Muscle of leg (tissue), 11 donors: ENCODE results near the gene PLD6. TPM values are rescaled to one million over a fixed set of nuclear protein-coding genes. Genes with fewer than 3 reads are reported as not detected.
"Not testable (repeated sequence)": the region's sequence is repeated elsewhere in the genome, so short reads cannot be mapped to it uniquely, and the experiment has no call there.

Source experiments
- DNase-seq: peaks from one replicate; pipeline ENCODE4 v3.0.0; 2013
- H3K27ac ChIP-seq: one replicate; pipeline ENCODE4 v1.5.1; 2013; ENCODE audit warnings: mild to moderate bottlenecking, low read length, control low read depth
- H3K27me3 ChIP-seq: one replicate; pipeline ENCODE4 v1.6.1; 2013; ENCODE audit warnings: low read length; ENCODE audit not compliant: control insufficient read depth, insufficient read depth
- H3K36me3 ChIP-seq: one replicate; pipeline ENCODE4 v1.6.1; 2013; ENCODE audit warnings: low read length; ENCODE audit not compliant: control insufficient read depth, insufficient read depth
- H3K4me1 ChIP-seq: one replicate; pipeline ENCODE4 v1.6.1; 2013; ENCODE audit warnings: low read length; ENCODE audit not compliant: control insufficient read depth, insufficient read depth
- H3K4me3 ChIP-seq: one replicate; pipeline ENCODE4 v1.5.1; 2013; ENCODE audit warnings: low read length, control low read depth
- H3K9me3 ChIP-seq: replicated peaks from 2 replicates; pipeline ENCODE4 v1.6.1; 2013; ENCODE audit warnings: low read depth, low read length; ENCODE audit not compliant: control insufficient read depth
- WGBS: methylation state at CpG from one replicate; pipeline ENCODE4 v1.1.5; 2013; ENCODE audit warnings: missing lambda C conversion rate; ENCODE audit not compliant: insufficient coverage; 5-methylcytosine and 5-hydroxymethylcytosine counted together
- polyA plus RNA-seq, 8 donors: library from polyadenylated mRNA; unstranded; fragments of 120-200 nt; gene quantifications; one replicate each; pipeline versions ENCODE4 v1.2.1 to v1.2.3, GENCODE V29; 2013; ENCODE audit warnings: inconsistent platforms in 1 of 8, low replicate concordance in 1 of 8; ENCODE audit not compliant: insufficient read length in 8 of 8, insufficient read depth in 1 of 8
- total RNA-seq: library from RNA; stranded (reverse); fragments of 120-200 nt; gene quantifications from one replicate; pipeline ENCODE4 v1.2.4, GENCODE V29; 2013

The PLD6 gene
- total and polyA plus RNA-seq, 9 donors, result 3.0 to 6.0 (median 4.5) TPM

DNA sequence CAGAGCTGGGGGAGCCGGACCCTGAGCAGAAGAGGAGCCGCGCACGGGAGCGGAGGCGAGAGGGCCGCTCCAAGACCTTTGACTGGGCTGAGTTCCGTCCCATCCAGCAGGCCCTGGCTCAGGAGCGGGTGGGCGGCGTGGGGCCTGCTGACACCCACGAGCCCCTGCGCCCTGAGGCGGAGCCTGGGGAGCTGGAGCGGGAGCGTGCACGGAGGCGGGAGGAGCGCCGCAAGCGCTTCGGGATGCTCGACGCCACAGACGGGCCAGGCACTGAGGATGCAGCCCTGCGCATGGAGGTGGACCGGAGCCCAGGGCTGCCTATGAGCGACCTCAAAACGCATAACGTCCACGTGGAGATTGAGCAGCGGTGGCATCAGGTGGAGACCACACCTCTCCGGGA, 47.6 kb downstream of the PLD6 start:
- not testable (repeated sequence) for H3K9me3 ChIP-seq, H3K27ac ChIP-seq, H3K4me3 ChIP-seq, H3K4me1 ChIP-seq, H3K27me3 ChIP-seq, DNase-seq
- H3K36me3 ChIP-seq, result peaks cover 91% of the 10 kb centered on the region
- 93% methylated on average over 33 of the region's 33 CpGs for WGBS

- DNase-seq, result no peak
- Histone ChIP-seq H3K4me1 (no peaks in the 10 kb centered on the region), H3K27me3 (no peaks in the 10 kb centered on the region), H3K36me3 (peaks cover 91% of the 10 kb centered on the region), H3K27ac (no peak overlapping the region), H3K4me3 (no peak overlapping the region), H3K9me3 (no peaks in the 10 kb centered on the region)
- 74% methylated on average over 6 of the region's 6 CpGs for WGBS
Observed at GRCh38 chr17:17157041-17157440, 49.1 kb downstream of the PLD6 start.

- DNase-seq, result no peak
- H3K36me3 ChIP-seq, result peaks cover 91% of the 10 kb centered on the region
- WGBS, result 73% methylated on average over 9 of the region's 10 CpGs
- H3K4me1 ChIP-seq, result peaks cover 2% of the 10 kb centered on the region
- H3K9me3 ChIP-seq, result no peaks in the 10 kb centered on the region
- H3K27me3 ChIP-seq, result no peaks in the 10 kb centered on the region
- no peak overlapping the region for H3K27ac ChIP-seq
- H3K4me3 ChIP-seq, result no peak overlapping the region
Observed at GRCh38 chr17:17156511-17156910, 49.6 kb downstream of the PLD6 start.

GRCh38 chr17:17156107-17156506, 50.0 kb downstream of the PLD6 start:
- Histone ChIP-seq H3K27ac (no peak overlapping the region), H3K36me3 (peaks cover 91% of the 10 kb centered on the region), H3K9me3 (no peaks in the 10 kb centered on the region), H3K4me3 (no peak overlapping the region), H3K4me1 (peaks cover 3% of the 10 kb centered on the region), H3K27me3 (no peaks in the 10 kb centered on the region)
- DNase-seq, result no peak
- 80% methylated on average over 1 of the region's 4 CpGs for WGBS

GRCh38 chr17:17155568-17155967, 50.6 kb downstream of the PLD6 start:
- no peak overlapping the region for H3K4me3 ChIP-seq
- no peaks in the 10 kb centered on the region for H3K27me3 ChIP-seq
- no peak for DNase-seq
- no peak overlapping the region for H3K27ac ChIP-seq
- peaks cover 90% of the 10 kb centered on the region for H3K36me3 ChIP-seq
- WGBS, result no CpG with 5 or more reads among the region's 3 CpGs
- peaks cover 3% of the 10 kb centered on the region for H3K4me1 ChIP-seq
- H3K9me3 ChIP-seq, result no peaks in the 10 kb centered on the region

DNA sequence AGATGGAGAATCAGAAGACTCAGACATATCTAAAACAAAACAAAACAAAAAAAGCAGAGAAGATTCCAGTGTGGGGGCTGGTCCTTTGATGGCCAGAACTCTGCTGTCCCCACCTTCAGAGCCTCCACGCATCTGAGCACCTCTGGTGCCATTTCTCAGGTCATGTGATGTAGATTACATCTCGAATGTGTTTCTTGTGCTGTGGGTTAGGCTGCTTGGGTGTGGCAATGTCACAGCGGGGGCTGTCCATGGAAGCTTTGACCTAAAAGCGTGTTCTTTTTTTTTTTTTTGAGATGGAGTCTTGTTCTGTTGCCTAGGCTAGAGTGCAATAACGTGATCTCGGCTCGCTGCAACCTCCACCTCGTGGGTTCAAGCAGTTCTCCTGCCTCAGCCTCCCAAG, 51.2 kb downstream of the PLD6 start:
- Histone ChIP-seq H3K27ac (no peak overlapping the region), H3K27me3 (no peaks in the 10 kb centered on the region), H3K4me1 (peaks cover 3% of the 10 kb centered on the region), H3K4me3 (no peak overlapping the region), H3K9me3 (no peaks in the 10 kb centered on the region), H3K36me3 (peaks cover 92% of the 10 kb centered on the region)
- no peak for DNase-seq
- WGBS, result 90% methylated on average over 2 of the region's 8 CpGs

GRCh38 chr17:17154556-17154955, 51.6 kb downstream of the PLD6 start:
- no CpG with 5 or more reads among the region's 5 CpGs for WGBS
- Histone ChIP-seq H3K36me3 (peaks cover 92% of the 10 kb centered on the region), H3K9me3 (no peaks in the 10 kb centered on the region), H3K4me1 (peaks cover 3% of the 10 kb centered on the region), H3K27ac (no peak overlapping the region), H3K4me3 (no peak overlapping the region), H3K27me3 (no peaks in the 10 kb centered on the region)
- no peak for DNase-seq

- Histone ChIP-seq H3K4me1 (peaks cover 3% of the 10 kb centered on the region), H3K27ac (no peak overlapping the region), H3K4me3 (no peak overlapping the region), H3K36me3 (peaks cover 84% of the 10 kb centered on the region), H3K27me3 (no peaks in the 10 kb centered on the region), H3K9me3 (no peaks in the 10 kb centered on the region)
- 97% methylated on average over 3 of the region's 7 CpGs for WGBS
- no peak for DNase-seq
Observed at GRCh38 chr17:17153709-17154108, 52.4 kb downstream of the PLD6 start.

DNA sequence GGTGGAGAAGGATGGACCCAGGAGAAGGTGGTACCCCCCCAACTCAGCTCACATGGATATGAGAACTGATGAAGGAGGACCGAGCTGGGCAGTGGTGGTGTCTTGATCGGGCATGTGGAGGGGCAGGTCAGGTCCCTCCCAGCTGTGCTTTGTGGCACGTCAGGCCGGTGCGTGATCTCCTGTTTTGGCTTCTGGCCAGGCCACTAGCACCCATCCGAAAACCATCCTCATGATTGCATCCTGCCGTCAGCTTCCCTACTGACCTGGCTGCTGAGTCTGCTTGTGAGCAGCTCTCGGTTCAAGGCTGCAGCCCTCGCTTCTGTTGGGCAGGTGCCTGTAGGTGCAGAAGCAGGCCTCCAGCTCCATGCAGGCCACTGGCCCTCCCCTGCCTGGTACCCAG, 53.1 kb downstream of the PLD6 start:
- peaks cover 84% of the 10 kb centered on the region for H3K36me3 ChIP-seq

DNA sequence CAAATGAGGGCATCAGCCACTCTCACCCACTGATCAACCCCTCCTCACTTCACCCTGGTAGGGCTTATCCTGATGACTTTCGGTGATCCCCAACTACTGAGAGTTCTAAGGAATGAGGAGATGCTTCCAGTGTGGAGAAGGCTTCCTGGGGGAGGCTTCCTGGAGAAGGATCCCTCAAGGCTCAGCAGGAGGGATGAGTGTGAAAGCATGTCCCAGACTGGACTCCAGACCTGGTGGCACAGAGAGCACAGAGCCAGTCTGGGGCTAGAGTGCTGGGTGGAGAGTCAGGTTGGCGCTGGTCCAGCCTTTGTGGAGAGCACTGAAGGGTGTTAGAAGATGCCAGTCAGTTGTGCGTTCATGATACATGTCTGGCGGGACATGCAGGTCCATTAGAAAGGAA, 53.7 kb downstream of the PLD6 start:
- 88% methylated on average over 3 of the region's 4 CpGs for WGBS
- no peak for DNase-seq
- Histone ChIP-seq H3K4me3 (no peak overlapping the region), H3K27me3 (no peaks in the 10 kb centered on the region), H3K27ac (no peak overlapping the region), H3K4me1 (peaks cover 3% of the 10 kb centered on the region), H3K36me3 (peaks cover 87% of the 10 kb centered on the region), H3K9me3 (no peaks in the 10 kb centered on the region)

More for the DNA sequence above, 53.1 kb downstream of the PLD6 start:
- H3K27ac ChIP-seq, result no peak overlapping the region
- no peak for DNase-seq
- H3K4me1 ChIP-seq, result peaks cover 3% of the 10 kb centered on the region
- H3K4me3 ChIP-seq, result no peak overlapping the region
- no peaks in the 10 kb centered on the region for H3K27me3 ChIP-seq
- 82% methylated on average over 8 of the region's 9 CpGs for WGBS
- H3K9me3 ChIP-seq, result no peaks in the 10 kb centered on the region

DNA sequence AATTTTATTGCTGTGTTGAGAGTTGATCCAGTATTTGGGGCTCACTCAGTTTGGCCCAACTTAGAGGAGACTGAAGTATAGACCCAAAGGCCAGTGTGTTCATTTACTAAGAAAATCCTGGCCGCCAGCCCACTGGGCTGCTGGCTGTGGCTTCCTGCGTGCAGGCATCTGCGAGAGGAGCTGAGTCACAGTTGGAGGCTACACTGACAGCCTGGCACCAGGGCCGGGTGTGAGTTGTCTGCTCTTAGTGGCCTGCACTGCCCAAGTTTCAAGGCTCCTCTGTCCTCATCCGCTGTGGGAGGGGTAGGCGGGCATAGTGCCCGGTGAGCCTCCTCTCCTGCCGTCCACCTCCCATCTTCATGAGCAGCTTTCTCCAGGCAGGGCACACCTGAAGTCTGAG, 54.2 kb downstream of the PLD6 start:
- DNase-seq, result peak; percentile 54
- Histone ChIP-seq H3K9me3 (no peaks in the 10 kb centered on the region), H3K36me3 (peaks cover 87% of the 10 kb centered on the region)

More for the DNA sequence above, 54.2 kb downstream of the PLD6 start:
- Histone ChIP-seq H3K4me1 (peaks cover 3% of the 10 kb centered on the region), H3K4me3 (no peak overlapping the region), H3K27ac (no peak overlapping the region), H3K27me3 (no peaks in the 10 kb centered on the region)
- WGBS, result 79% methylated on average over 6 of the region's 8 CpGs
